Tibial nerve (tissue), 4 donors: ENCODE data around the gene TFEC. TPM values are rescaled to one million over a fixed set of nuclear protein-coding genes. Genes with fewer than 3 reads are reported as not detected.

Experiments
- DNase-seq, 2 donors: peaks; one replicate each; pipeline ENCODE4 v3.0.0-alpha.2; 2019; ENCODE audit warnings: low spot score in 2 of 2
- H3K27ac ChIP-seq, 4 donors: fragments of 200-600 bp; sonication (generic) in 3 of 4; one replicate each; pipeline ENCODE4 v1.5.1; 2017 to 2019; ENCODE audit warnings: mild to moderate bottlenecking in 1 of 4
- H3K27me3 ChIP-seq, 2 donors: fragments of 200-600 bp; sonication (generic) in 1 of 2; one replicate each; pipeline versions ENCODE4 v1.5.1 to v1.6.0; 2017 to 2019
- H3K36me3 ChIP-seq, 3 donors: fragments of 200-600 bp; sonication (generic); one replicate each; pipeline ENCODE4 v1.5.1; 2018 to 2019
- H3K4me1 ChIP-seq, 4 donors: fragments of 200-600 bp; sonication (generic) in 3 of 4; one replicate each; pipeline ENCODE4 v1.5.1; 2017 to 2019
- H3K4me3 ChIP-seq, 4 donors: fragments of 200-600 bp; sonication (generic) in 3 of 4; one replicate each; pipeline ENCODE4 v1.5.1; 2017 to 2019; ENCODE audit warnings: mild to moderate bottlenecking in 1 of 4, moderate library complexity in 1 of 4
- H3K9me3 ChIP-seq, 4 donors: fragments of 200-600 bp; sonication (generic) in 3 of 4; one replicate each; pipeline ENCODE4 v1.5.1; 2017 to 2019
- EP300 ChIP-seq, 2 donors: sonication (generic); formaldehyde crosslinking; IDR thresholded peaks; one replicate each; pipeline ENCODE4 v1.6.1; 2017; ENCODE audit warnings: antibody characterized with exemption in 2 of 2, mild to moderate bottlenecking in 1 of 2
- POLR2A ChIP-seq, 2 donors: fragments of 450-650 bp; IDR thresholded peaks; one replicate each; pipeline ENCODE4 v1.6.1; 2017; ENCODE audit warnings: antibody characterized with exemption in 2 of 2, mild to moderate bottlenecking in 2 of 2, moderate library complexity in 2 of 2
- WGBS, 2 donors: methylation state at CpG; one replicate each; pipeline ENCODE4 v1.1.5; 2018; 5-methylcytosine and 5-hydroxymethylcytosine counted together
- total RNA-seq, 4 donors: library from RNA; depleted of rRNA; stranded (reverse); fragments of >200 nt; gene quantifications; one replicate each; pipeline ENCODE4 v1.1.0, GENCODE V29; 2016
- TF ChIP-seq, protein P1 (sequence below), 5 experiments: fragments of 200-600 bp in 3 of 5; fragments of 450-650 bp in 2 of 5; sonication (generic) in 3 of 5; IDR thresholded peaks; one replicate each; pipeline ENCODE4 v1.5.1; 2016 to 2019; ENCODE audit warnings: antibody characterized with exemption in 5 of 5, mild to moderate bottlenecking in 3 of 5, moderate library complexity in 2 of 5

TFEC gene
- total RNA-seq, 4 donors from 2014 or later, result 2.6 to 9.9 (median 4.1) TPM

DNA sequence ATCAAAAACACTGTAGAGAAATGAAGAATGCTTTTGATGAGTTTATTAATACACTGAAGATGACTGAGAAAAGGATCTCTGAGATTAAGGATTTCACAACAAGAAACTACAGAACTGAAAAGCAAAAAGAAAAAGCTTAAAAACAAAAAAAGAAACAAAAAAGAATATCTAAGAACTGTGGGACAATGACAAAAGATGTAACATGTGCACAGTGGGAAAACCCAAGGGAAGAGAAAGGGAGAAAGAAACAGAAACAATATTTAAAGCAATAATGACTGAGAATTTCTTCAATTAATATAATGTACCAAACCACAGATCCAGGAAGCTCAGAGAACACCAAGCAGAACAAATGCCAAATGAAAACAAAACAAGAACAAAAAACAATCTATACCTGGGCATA lies 42.2 kb downstream of the TFEC start:
- no peaks in the 10 kb centered on the region for H3K27me3 ChIP-seq
- TF ChIP-seq EP300 (IDR thresholded peaks at IDR 0.05) (no peak), POLR2A (IDR thresholded peaks at IDR 0.05) (no peak)
- TF ChIP-seq, protein P1, sequence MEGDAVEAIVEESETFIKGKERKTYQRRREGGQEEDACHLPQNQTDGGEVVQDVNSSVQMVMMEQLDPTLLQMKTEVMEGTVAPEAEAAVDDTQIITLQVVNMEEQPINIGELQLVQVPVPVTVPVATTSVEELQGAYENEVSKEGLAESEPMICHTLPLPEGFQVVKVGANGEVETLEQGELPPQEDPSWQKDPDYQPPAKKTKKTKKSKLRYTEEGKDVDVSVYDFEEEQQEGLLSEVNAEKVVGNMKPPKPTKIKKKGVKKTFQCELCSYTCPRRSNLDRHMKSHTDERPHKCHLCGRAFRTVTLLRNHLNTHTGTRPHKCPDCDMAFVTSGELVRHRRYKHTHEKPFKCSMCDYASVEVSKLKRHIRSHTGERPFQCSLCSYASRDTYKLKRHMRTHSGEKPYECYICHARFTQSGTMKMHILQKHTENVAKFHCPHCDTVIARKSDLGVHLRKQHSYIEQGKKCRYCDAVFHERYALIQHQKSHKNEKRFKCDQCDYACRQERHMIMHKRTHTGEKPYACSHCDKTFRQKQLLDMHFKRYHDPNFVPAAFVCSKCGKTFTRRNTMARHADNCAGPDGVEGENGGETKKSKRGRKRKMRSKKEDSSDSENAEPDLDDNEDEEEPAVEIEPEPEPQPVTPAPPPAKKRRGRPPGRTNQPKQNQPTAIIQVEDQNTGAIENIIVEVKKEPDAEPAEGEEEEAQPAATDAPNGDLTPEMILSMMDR (IDR thresholded peaks at IDR 0.05), result no peak
- DNase-seq, result no peak
- H3K4me3 ChIP-seq, result no peak overlapping the region
- H3K9me3 ChIP-seq, result no peaks in the 10 kb centered on the region
- H3K27ac ChIP-seq, result no peak overlapping the region
- no peaks in the 10 kb centered on the region for H3K36me3 ChIP-seq
- no peaks in the 10 kb centered on the region for H3K4me1 ChIP-seq

DNA sequence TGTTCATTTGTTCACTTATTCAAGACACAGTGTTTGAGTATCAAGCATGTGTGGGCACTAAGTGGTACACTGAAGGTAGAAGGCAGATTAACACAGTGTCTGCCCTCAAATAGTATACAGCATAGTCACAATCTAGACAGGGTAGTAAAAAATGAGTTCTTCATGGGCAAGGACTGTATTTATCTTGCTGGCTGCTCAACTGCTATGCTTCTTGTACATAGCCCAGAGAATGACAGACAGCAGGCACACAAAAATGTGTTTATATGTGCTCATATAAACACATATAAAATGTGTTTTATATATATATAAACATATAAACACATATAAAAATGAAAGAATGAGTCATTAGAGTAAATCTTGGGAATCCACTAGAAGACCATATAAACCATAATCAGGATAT lies 43.1 kb downstream of the TFEC start:
- Histone ChIP-seq H3K4me1 (no peaks in the 10 kb centered on the region), H3K36me3 (no peaks in the 10 kb centered on the region), H3K9me3 (no peaks in the 10 kb centered on the region), H3K4me3 (no peak overlapping the region), H3K27ac (no peak overlapping the region), H3K27me3 (no peaks in the 10 kb centered on the region)
- TF ChIP-seq, protein P1 (IDR thresholded peaks at IDR 0.05), result no peak
- no peak for TF ChIP-seq POLR2A (IDR thresholded peaks at IDR 0.05)
- TF ChIP-seq EP300 (IDR thresholded peaks at IDR 0.05), result no peak
- no peak for DNase-seq

DNA sequence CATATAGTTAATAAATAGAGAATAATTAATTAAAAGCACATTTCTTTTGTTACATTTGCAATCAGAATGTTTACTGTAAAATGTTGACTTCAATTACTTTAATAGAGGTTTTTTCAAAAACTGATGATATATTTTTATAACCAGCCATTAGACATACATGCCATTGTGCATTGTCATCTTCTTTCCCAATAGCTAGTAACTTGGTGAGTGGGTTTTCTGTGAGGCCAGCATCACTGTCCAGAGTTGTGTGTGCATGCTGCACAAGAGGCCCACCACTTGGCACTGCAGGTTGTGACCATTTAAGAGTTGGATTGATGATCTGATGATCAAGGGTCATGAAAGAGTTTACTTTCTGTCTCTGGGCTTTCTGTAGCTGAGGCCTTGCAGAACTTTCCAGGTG lies 46.5 kb downstream of the TFEC start:
- H3K4me1 ChIP-seq, result no peaks in the 10 kb centered on the region
- DNase-seq, result no peak
- H3K9me3 ChIP-seq, result no peaks in the 10 kb centered on the region
- H3K27me3 ChIP-seq, result no peaks in the 10 kb centered on the region
- TF ChIP-seq POLR2A (IDR thresholded peaks at IDR 0.05) (no peak), EP300 (IDR thresholded peaks at IDR 0.05) (no peak)
- TF ChIP-seq, protein P1 (IDR thresholded peaks at IDR 0.05), result no peak
- no peaks in the 10 kb centered on the region for H3K36me3 ChIP-seq
- no peak overlapping the region for H3K27ac ChIP-seq
- no peak overlapping the region for H3K4me3 ChIP-seq

DNA sequence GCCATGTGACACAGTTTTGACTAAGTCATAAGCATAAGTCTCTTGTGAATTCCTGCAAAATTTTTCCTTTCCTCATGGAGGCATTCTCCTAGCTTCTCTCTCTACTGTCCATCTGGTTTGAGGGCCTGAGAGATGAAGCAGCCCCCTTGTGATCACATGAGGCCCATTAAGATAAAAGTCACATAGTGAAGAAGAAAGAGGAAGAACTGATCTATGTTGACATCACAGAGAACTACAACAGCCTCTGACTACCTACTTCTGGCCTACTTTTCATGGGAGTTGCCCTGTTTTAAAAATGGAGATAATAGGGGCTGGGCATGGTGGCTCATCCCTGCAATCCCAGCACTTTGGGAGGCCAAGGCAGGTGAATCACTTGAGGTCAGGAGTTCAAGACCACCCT lies 50.4 kb downstream of the TFEC start:
- Histone ChIP-seq H3K36me3 (no peaks in the 10 kb centered on the region), H3K9me3 (no peaks in the 10 kb centered on the region), H3K4me1 (no peaks in the 10 kb centered on the region), H3K27me3 (no peaks in the 10 kb centered on the region), H3K4me3 (no peak overlapping the region), H3K27ac (no peak overlapping the region)
- no peak for DNase-seq
- TF ChIP-seq EP300 (IDR thresholded peaks at IDR 0.05) (no peak), POLR2A (IDR thresholded peaks at IDR 0.05) (no peak)
- TF ChIP-seq, protein P1 (IDR thresholded peaks at IDR 0.05), result no peak

DNA sequence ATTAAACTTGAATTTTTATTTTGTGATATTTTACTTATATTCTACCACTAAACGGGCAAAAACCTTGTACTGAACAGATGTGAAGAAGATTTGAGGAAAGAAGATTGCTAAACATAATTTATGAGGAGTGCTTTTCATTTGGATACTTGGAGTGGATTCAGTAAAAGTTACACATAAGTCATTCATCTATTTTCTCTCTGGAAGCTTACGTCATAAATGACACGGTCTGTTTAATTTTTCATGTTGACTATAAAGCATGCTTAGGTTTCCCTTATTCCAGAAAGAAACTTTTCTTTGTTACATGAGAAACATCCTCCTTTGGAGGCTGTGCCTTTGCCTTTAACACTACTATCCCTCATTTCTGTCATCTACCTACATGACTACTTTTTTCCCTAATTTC lies 53.9 kb downstream of the TFEC start:
- Histone ChIP-seq H3K9me3 (no peaks in the 10 kb centered on the region), H3K4me1 (no peaks in the 10 kb centered on the region), H3K27me3 (no peaks in the 10 kb centered on the region), H3K36me3 (no peaks in the 10 kb centered on the region), H3K27ac (no peak overlapping the region), H3K4me3 (no peak overlapping the region)
- TF ChIP-seq POLR2A (IDR thresholded peaks at IDR 0.05) (no peak), EP300 (IDR thresholded peaks at IDR 0.05) (no peak)
- TF ChIP-seq, protein P1 (IDR thresholded peaks at IDR 0.05), result no peak
- WGBS, 2 donors, result 48 to 75% methylated on average over 3 of the region's 3 CpGs
- DNase-seq, result no peak
